Effector memory CD4-positive, alpha-beta T cell (primary cell): ENCODE measurements around the gene ARHGEF17.

Experiments used
- DNase-seq, 3 donors: peaks; one replicate each; pipeline ENCODE4 v3.0.0-alpha.2; 2020
- H3K27ac ChIP-seq: 2 replicates; pipeline ENCODE4 v1.7.0; 2013; ENCODE audit warnings: mild to moderate bottlenecking, low read length, moderate library complexity; ENCODE audit not compliant: insufficient read depth, poor library complexity, severe bottlenecking
- H3K27me3 ChIP-seq: replicated peaks from 2 replicates; pipeline ENCODE4 v1.7.0; 2013; ENCODE audit warnings: mild to moderate bottlenecking, low read length; ENCODE audit not compliant: insufficient read depth, control insufficient read depth, poor library complexity, severe bottlenecking
- H3K36me3 ChIP-seq: 2 replicates; pipeline ENCODE4 v1.7.0; 2013; ENCODE audit warnings: mild to moderate bottlenecking, low read length, moderate library complexity; ENCODE audit not compliant: control insufficient read depth, insufficient read depth
- H3K4me1 ChIP-seq: 2 replicates; pipeline ENCODE4 v1.7.0; 2013; ENCODE audit warnings: low read length, mild to moderate bottlenecking; ENCODE audit not compliant: control insufficient read depth, insufficient read depth, poor library complexity, severe bottlenecking
- H3K4me3 ChIP-seq: 2 replicates; pipeline ENCODE4 v1.7.0; 2013; ENCODE audit warnings: low read length, low read depth, mild to moderate bottlenecking; ENCODE audit not compliant: insufficient read depth, poor library complexity, severe bottlenecking
- H3K9me3 ChIP-seq: 2 replicates; pipeline ENCODE4 v1.7.0; 2013; ENCODE audit warnings: mild to moderate bottlenecking, low read length, moderate library complexity; ENCODE audit not compliant: control insufficient read depth

ARHGEF17 gene

GRCh38 chr11:73382183-73382582 lies 74.1 kb downstream of the ARHGEF17 start:
- Histone ChIP-seq H3K4me1 (peaks cover 52% of the 10 kb centered on the region), H3K27ac (no peak overlapping the region)

GRCh38 chr11:73382747-73383146 lies 74.7 kb downstream of the ARHGEF17 start:
- Histone ChIP-seq H3K27ac (no peak overlapping the region), H3K27me3 (no peaks in the 10 kb centered on the region), H3K36me3 (no peaks in the 10 kb centered on the region), H3K4me3 (no peak overlapping the region), H3K9me3 (no peaks in the 10 kb centered on the region), H3K4me1 (peaks cover 49% of the 10 kb centered on the region)
- DNase-seq: no peak

More at GRCh38 chr11:73382183-73382582, 74.1 kb downstream of the ARHGEF17 start:
- H3K4me3 ChIP-seq: no peak overlapping the region
- no peaks in the 10 kb centered on the region for H3K27me3 ChIP-seq
- no peak for DNase-seq
- H3K9me3 ChIP-seq: no peaks in the 10 kb centered on the region
- no peaks in the 10 kb centered on the region for H3K36me3 ChIP-seq

- H3K4me3 ChIP-seq: no peak overlapping the region
- no peak overlapping the region for H3K27ac ChIP-seq
- peaks cover 50% of the 10 kb centered on the region for H3K4me1 ChIP-seq
- H3K27me3 ChIP-seq: no peaks in the 10 kb centered on the region
- H3K36me3 ChIP-seq: no peaks in the 10 kb centered on the region
- no peak for DNase-seq
- no peaks in the 10 kb centered on the region for H3K9me3 ChIP-seq
These were observed 75.4 kb downstream of the ARHGEF17 start for GRCh38 chr11:73383249-73384124.

GRCh38 chr11:73384125-73384441 lies 76.0 kb downstream of the ARHGEF17 start:
- peaks cover 50% of the 10 kb centered on the region for H3K4me1 ChIP-seq
- H3K36me3 ChIP-seq: no peaks in the 10 kb centered on the region
- no peak overlapping the region for H3K27ac ChIP-seq
- no peak overlapping the region for H3K4me3 ChIP-seq
- H3K9me3 ChIP-seq: no peaks in the 10 kb centered on the region
- DNase-seq: no peak
- H3K27me3 ChIP-seq: no peaks in the 10 kb centered on the region

GRCh38 chr11:73384531-73384871 lies 76.4 kb downstream of the ARHGEF17 start:
- Histone ChIP-seq H3K27me3 (no peaks in the 10 kb centered on the region), H3K27ac (no peak overlapping the region), H3K36me3 (no peaks in the 10 kb centered on the region), H3K9me3 (no peaks in the 10 kb centered on the region), H3K4me1 (peaks cover 50% of the 10 kb centered on the region), H3K4me3 (no peak overlapping the region)
- DNase-seq: no peak

GRCh38 chr11:73384872-73385689 lies 77.0 kb downstream of the ARHGEF17 start:
- H3K9me3 ChIP-seq: no peaks in the 10 kb centered on the region
- H3K36me3 ChIP-seq: no peaks in the 10 kb centered on the region
- no peak for DNase-seq
- peaks cover 50% of the 10 kb centered on the region for H3K4me1 ChIP-seq
- no peak overlapping the region for H3K27ac ChIP-seq
- H3K4me3 ChIP-seq: no peak overlapping the region
- no peaks in the 10 kb centered on the region for H3K27me3 ChIP-seq

- H3K4me3 ChIP-seq: no peak overlapping the region
- no peaks in the 10 kb centered on the region for H3K9me3 ChIP-seq
- H3K4me1 ChIP-seq: peaks cover 50% of the 10 kb centered on the region
- H3K36me3 ChIP-seq: no peaks in the 10 kb centered on the region
- H3K27ac ChIP-seq: no peak overlapping the region
- no peaks in the 10 kb centered on the region for H3K27me3 ChIP-seq
- no peak for DNase-seq
These were observed 77.9 kb downstream of the ARHGEF17 start for GRCh38 chr11:73386016-73386415.

- no peaks in the 10 kb centered on the region for H3K27me3 ChIP-seq
- no peak overlapping the region for H3K4me3 ChIP-seq
- no peak for DNase-seq
- H3K4me1 ChIP-seq: peaks cover 50% of the 10 kb centered on the region
- H3K9me3 ChIP-seq: no peaks in the 10 kb centered on the region
- H3K27ac ChIP-seq: no peak overlapping the region
- no peaks in the 10 kb centered on the region for H3K36me3 ChIP-seq
These were observed 78.5 kb downstream of the ARHGEF17 start for GRCh38 chr11:73386546-73386945.

- no peak for DNase-seq
- no peak overlapping the region for H3K4me3 ChIP-seq
- H3K4me1 ChIP-seq: peaks cover 40% of the 10 kb centered on the region
- H3K27me3 ChIP-seq: no peaks in the 10 kb centered on the region
- H3K36me3 ChIP-seq: peaks cover 5% of the 10 kb centered on the region
- no peak overlapping the region for H3K27ac ChIP-seq
- no peaks in the 10 kb centered on the region for H3K9me3 ChIP-seq
These were observed 79.7 kb downstream of the ARHGEF17 start for GRCh38 chr11:73387594-73388264.
